K562 (cell line): ENCODE data around the gene TSPOAP1. TPM values are rescaled to one million over a fixed set of nuclear protein-coding genes. Genes with fewer than 3 reads are reported as not detected.

Source experiments
- CCAR2 ChIP-seq: fragments of 200-400 bp; formaldehyde crosslinking; IDR thresholded peaks from 2 replicates; pipeline ENCODE4 v1.6.1; 2017; ENCODE audit warnings: mild to moderate bottlenecking, low read depth, low read length
- E2F3 ChIP-seq: fragments of 250-450 bp; sonication (Bioruptor Pico); IDR thresholded peaks from 2 replicates; pipeline ENCODE4 v1.4.0; 2020; ENCODE audit warnings: mild to moderate bottlenecking
- FOSL1 ChIP-seq: fragments of 200-800 bp; sonication (Bioruptor generic); conservative IDR thresholded peaks from 2 replicates; pipeline ENCODE4 v1.6.1; 2016; ENCODE audit warnings: missing genetic modification characterization, missing compliant biosample characterization
- KLF1 ChIP-seq: fragments of 450-650 bp; IDR thresholded peaks from 2 replicates; pipeline ENCODE4 v1.6.1; 2016; ENCODE audit warnings: missing genetic modification characterization, missing compliant biosample characterization
- NR3C1 ChIP-seq: sonication (generic); formaldehyde crosslinking; IDR thresholded peaks from 2 replicates; pipeline ENCODE4 v1.8.1; 2022; ENCODE audit warnings: missing genetic modification reagents
- PTTG1 ChIP-seq: fragments of 450-650 bp; IDR thresholded peaks from 2 replicates; pipeline ENCODE4 v1.6.1; 2016; ENCODE audit warnings: low read depth, mild to moderate bottlenecking, missing genetic modification characterization, missing compliant biosample characterization
- SMAD4 ChIP-seq: fragments of 250-450 bp; sonication (Bioruptor Pico); conservative IDR thresholded peaks from 2 replicates; pipeline ENCODE4 v1.8.0; 2021; ENCODE audit warnings: inconsistent platforms, mild to moderate bottlenecking, moderate library complexity
- SOX6 ChIP-seq: fragments of 450-650 bp; IDR thresholded peaks from 2 replicates; pipeline ENCODE4 v1.6.1; 2014; ENCODE audit warnings: mild to moderate bottlenecking
- TBL1XR1 ChIP-seq, 2 experiments: IDR thresholded peaks; 2 replicates each; pipeline ENCODE4 v1.6.1; 2012; ENCODE audit warnings: improper control_type of control experiment in 2 of 2, low read length in 2 of 2, mild to moderate bottlenecking in 1 of 2
- THAP7 ChIP-seq: fragments of 250-450 bp; sonication (Bioruptor Pico); IDR thresholded peaks from 2 replicates; pipeline ENCODE4 v1.5.0; 2021
- TSC22D4 ChIP-seq: fragments of 450-650 bp; IDR thresholded peaks from 2 replicates; pipeline ENCODE4 v1.6.1; 2016; ENCODE audit warnings: missing genetic modification characterization, missing biosample characterization, control low read depth
- ZNF232 ChIP-seq: sonication (generic); formaldehyde crosslinking; IDR thresholded peaks from 2 replicates; pipeline ENCODE4 v1.8.0; 2022; ENCODE audit warnings: mild to moderate bottlenecking, missing genetic modification reagents
- ZNF609 ChIP-seq: sonication (generic); formaldehyde crosslinking; IDR thresholded peaks from 2 replicates; pipeline ENCODE4 v1.8.1; 2023; ENCODE audit warnings: missing genetic modification reagents, mild to moderate bottlenecking, borderline replicate concordance
- polyA plus RNA-seq, 8 experiments: library from polyadenylated mRNA; depleted of rRNA in 4 of 8; stranded (reverse) in 5 of 8; unstranded in 3 of 8; fragments of >200 nt; fragmentation: Nextera tagmentation in 2 of 8; fragmentation: Illumina TruSeq in 1 of 8; extraction: Ambion mirVana in 2 of 8; extraction: Trizol in 1 of 8; gene quantifications; 2 replicates each; pipeline versions ENCODE4 v1.2.1 to v1.2.3, GENCODE V29; 2011 to 2014; ENCODE audit warnings: inconsistent platforms in 1 of 8, missing spikeins in 1 of 8
- total RNA-seq, 7 experiments: library from RNA; depleted of rRNA in 6 of 7; stranded (reverse); fragments of >200 nt in 6 of 7; fragmentation: Illumina TruSeq in 2 of 7; extraction: Trizol in 2 of 7; gene quantifications; 2 replicates each; pipeline versions ENCODE4 v1.2.1 to v1.2.3, GENCODE V29; 2011 to 2021; ENCODE audit warnings: low replicate concordance in 1 of 7
- TF ChIP-seq, protein P1 (sequence below): fragments of 250-450 bp; sonication (Bioruptor Pico); IDR thresholded peaks from 2 replicates; pipeline ENCODE4 v1.5.0; 2021; ENCODE audit warnings: mild to moderate bottlenecking, moderate library complexity

TSPOAP1 gene
- total and polyA plus RNA-seq, 9 of the 15 experiments (the other 6 are each of a cell fraction or from before 2014, with no cell fraction given): 0.87 to 3.9 (median 1.8) TPM; not detected in 2

DNA sequence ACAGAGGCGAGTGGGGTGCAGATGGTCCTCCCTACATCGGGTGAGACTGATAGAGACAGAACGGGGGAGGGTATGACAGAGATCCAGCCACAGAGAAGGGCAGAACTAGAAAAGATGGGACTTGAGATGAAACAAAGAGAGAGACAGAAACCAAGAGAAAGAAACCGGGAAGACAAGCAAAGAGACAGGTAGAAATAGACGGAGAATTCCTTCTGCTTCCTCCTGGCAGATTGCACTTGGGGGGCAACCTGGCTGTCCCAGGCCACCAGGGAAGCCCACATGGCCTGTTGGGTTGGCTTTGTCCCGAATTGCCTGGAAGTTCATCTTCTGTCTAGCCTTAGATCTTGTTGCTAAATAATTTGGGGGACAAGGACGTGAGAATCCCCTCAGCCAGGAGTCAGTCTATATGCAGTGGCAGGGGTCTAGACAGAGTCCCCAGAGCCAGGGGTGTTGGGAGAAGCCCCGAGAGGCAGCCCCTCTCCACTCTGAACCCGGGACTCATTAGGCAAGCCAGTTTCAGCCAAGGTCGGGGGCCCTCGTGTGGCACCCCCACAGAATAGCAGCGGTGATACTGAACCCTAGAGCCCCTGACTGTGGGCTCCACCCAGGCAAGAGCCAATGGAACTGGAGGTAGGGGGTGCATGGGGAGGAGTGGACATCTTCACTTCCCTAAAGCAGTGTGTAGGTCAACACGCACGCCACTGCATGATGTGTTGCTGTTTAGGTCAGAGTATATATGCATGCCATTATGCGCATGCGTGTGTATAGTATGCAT is 627 bp upstream of the TSPOAP1 start (continued):
- TF ChIP-seq FOSL1 (tag) (0 out of 2 replicates have a peak, but pooled peaks have one; percentile 65), PTTG1 (tag) (no peak), TSC22D4 (no peak), CCAR2 (peak; percentile 99), TBL1XR1 (IDR thresholded peaks at IDR 0.05; ENCODE audit: low read length in 2 of 2) (peak in 1 of 2 experiments; percentile 10; a peak in 1 of 4 replicates), ZNF232 (CRISPR knock-in tag) (no peak), ZNF609 (CRISPR knock-in tag) (no peak), NR3C1 (CRISPR knock-in tag) (no peak), E2F3 (CRISPR knock-in tag) (no peak), KLF1 (tag) (no peak), THAP7 (CRISPR knock-in tag) (0 out of 2 replicates have a peak, but pooled peaks have one; percentile 17), SOX6 (peak; percentile 76), SMAD4 (CRISPR knock-in tag) (no peak)
- TF ChIP-seq, protein P1, sequence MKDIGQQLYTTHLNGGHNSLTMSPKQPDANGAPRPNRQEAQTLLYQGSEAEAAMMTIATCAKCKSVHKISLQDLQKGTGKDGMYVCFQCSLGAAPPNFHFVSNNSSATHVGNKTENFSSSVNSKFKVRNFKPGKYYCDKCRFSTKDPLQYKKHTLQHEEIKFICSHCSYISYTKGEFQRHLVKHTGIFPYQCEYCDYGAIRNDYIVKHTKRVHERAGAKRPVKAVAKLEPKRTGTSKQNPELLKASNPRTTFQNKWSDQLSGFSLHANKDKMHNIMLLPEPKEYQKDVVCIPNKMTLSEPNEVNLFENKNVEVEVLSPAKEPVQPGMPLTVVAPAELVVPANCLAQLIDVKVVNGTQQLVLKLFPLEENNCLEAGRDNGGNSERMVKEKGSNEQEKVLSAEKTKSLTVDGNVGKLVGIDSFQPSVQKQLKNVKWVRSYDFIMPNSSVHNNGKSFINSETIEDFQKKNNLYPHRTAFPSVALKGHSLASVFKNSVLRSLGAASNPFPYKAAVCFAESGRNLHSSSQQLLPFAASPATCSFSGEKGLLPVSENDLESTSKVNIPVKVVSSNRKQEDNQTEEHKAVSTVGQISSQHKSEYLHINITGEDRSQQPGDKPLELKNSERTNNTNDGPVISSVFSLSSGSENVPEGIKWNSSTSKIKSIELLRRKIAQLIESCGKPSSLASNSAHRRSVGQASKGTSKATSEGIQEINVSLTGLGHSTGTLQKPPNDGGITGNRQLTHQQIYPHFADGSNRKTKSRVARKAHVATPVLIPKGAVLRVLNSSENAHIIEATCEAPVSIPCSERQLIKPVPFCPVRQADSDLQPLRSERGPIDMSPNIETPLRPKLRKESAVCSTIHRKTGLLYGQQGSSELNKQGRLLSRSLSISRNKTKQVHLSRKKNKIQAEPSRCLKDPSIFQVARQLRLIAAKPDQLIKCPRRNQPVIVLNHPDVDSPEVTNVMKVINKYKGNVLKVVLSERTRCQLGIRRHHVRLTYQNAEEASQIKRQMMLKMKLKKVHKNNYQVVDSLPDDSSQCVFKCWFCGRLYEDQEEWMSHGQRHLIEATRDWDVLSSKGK (CRISPR knock-in tag): peak; percentile 74; the same call in 1 of the 2 replicates
